ENCODE data around the gene DAAM1. TPM values are rescaled to one million over a fixed set of nuclear protein-coding genes. Genes with fewer than 3 reads are reported as not detected.

The DAAM1 gene
- total RNA-seq (10 to 100 TPM; 15.9 to 18.1 TPM), polyA plus RNA-seq (1 to 10 TPM; 4.6 to 8.1 (median 4.9) TPM), total RNA-seq (4.9 to 24.8 (median 12.8) reads per million in 6 experiments)

DNA sequence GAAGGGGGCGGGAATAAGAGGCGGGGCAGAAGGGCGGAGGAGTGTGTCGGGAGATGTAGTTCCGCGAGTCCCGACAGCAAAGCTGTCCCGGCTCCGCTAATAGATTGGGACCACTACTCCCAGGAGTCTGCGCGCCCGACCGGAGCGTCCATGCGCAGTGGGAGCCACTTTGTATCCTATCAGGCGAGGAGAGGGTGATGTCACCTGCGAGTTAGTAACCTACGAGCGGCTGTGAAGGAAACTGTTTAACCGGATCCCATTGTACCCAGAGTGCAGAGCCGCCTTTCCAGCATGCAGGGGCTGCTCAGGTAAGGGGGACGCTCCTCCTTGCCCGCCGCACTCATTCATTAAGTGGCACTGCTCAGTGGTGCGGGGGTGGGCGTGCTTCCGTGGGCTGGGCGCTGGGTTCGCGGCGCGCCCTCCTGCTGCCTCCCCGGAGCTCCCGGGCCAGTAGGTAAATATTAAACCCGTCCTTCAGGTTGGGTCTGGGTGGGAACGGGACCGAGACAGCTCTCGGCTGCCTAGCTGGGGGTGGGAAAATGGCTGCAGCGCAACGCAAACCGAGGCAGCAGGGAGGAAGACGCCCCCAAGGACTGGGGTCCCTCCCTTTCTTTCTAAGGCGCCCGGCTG, at the start of gene DAAM1:
TSS of gene DAAM1 (plus strand) at position 207 of the 630 bp plus-strand sequence. CDS start 74,811 bp downstream, outside the sequence.
- POLR2A ChIA-PET = interaction anchor here (0.6 to 1.8 kb wide), 6 partner anchors 10 to 890 kb away, joined by 3 to 8 read pairs (median 4); partner anchors contain the start of genes ARID4A, JKAMP, KIAA0586 and L3HYPDH
- peaks cover 4 to 16% (median 11%) of the 10 kb centered on the region in 5 donors for H3K27me3 Mint-ChIP-seq
- ATAC-seq (peak; percentile 89), DNase-seq (peak; percentile 84 to 99 (median 96))
- H3K4me3 Mint-ChIP-seq = peak within 1 kb of the TSS; percentile 95 to 99 (median 98)
- peak within 1 kb of the TSS; percentile 88 to 98 (median 96) for H3K27ac Mint-ChIP-seq
- H3K4me1 Mint-ChIP-seq = peaks cover 13 to 26% (median 17%) of the 10 kb centered on the region in 4 donors
- no peaks in the 10 kb centered on the region for H3K9me3 Mint-ChIP-seq
- H3K36me3 Mint-ChIP-seq = no peaks in the 10 kb centered on the region

DNA sequence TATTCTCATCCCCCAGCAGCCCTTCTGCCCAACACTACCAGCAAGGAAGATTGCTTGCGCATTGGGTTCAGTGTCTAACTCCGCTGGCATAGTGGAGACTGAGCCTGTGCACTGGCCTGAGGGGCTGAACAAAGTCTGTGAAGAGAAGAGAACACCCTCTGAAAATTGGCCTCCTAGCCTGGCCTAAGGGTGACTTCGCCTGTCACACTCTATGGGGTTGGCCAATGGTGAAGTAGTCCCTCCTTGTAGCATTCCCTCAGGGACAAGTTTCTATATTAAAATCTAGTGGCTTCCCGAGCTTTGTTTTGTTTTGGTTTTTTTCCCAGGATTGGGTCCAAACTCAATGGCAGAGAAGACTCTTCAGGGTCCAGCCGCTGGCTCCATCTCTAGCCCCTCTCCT, 49.1 kb upstream of the DAAM1 start:
- ATAC-seq (no peak), DNase-seq (no peak)
- Mint-ChIP-seq H3K36me3 (no peaks in the 10 kb centered on the region), H3K4me1 (no peaks in the 10 kb centered on the region), H3K4me3 (no peak overlapping the region), H3K9me3 (no peaks in the 10 kb centered on the region), H3K27me3 (peaks cover 0 to 7% (median under 1%) of the 10 kb centered on the region in 5 donors), H3K27ac (no peak overlapping the region)
- POLR2A ChIA-PET = no interaction called here

GRCh38 chr14:59140106-59140843, 48.2 kb upstream of the DAAM1 start:
- Mint-ChIP-seq H3K4me3 (no peak overlapping the region), H3K27me3 (peaks cover 0 to 7% (median 0%) of the 10 kb centered on the region in 5 donors), H3K27ac (no peak overlapping the region), H3K4me1 (no peaks in the 10 kb centered on the region), H3K9me3 (no peaks in the 10 kb centered on the region), H3K36me3 (no peaks in the 10 kb centered on the region)
- ATAC-seq (no peak), DNase-seq (no peak)
- POLR2A ChIA-PET = no interaction called here

DNA sequence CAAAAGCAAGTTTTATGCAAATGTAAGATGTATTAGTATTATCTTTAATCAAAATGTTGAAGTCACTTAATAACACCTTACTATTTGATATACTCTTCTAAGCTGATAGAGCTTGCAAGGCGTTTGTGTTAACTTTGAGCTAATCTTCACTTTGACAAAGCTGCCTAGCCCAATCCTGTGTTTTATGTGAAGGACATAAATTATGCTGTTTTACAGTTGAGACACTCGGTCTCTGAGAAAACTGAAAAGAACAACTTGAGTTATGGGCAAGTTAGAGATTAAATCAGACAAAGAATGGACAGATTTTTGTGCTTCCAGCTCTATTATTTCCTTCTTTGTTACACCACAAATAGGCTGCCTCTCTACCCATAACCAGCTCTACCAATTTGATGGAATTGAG, 42.0 kb upstream of the DAAM1 start:
- no peaks in the 10 kb centered on the region for H3K9me3 Mint-ChIP-seq
- DNase-seq (no peak), ATAC-seq (no peak)
- peaks cover 0 to 11% (median 0%) of the 10 kb centered on the region in 4 donors for H3K4me1 Mint-ChIP-seq
- no peaks in the 10 kb centered on the region for H3K36me3 Mint-ChIP-seq
- H3K27me3 Mint-ChIP-seq = no peaks in the 10 kb centered on the region
- no peak overlapping the region for H3K4me3 Mint-ChIP-seq
- H3K27ac Mint-ChIP-seq = no peak overlapping the region
- POLR2A ChIA-PET = no interaction called here

- Mint-ChIP-seq H3K4me3 (no peak overlapping the region), H3K9me3 (no peaks in the 10 kb centered on the region), H3K27ac (no peak overlapping the region), H3K36me3 (no peaks in the 10 kb centered on the region), H3K27me3 (no peaks in the 10 kb centered on the region), H3K4me1 (peaks cover 0 to 11% (median 0%) of the 10 kb centered on the region in 4 donors)
- ATAC-seq (no peak), DNase-seq (no peak)
- POLR2A ChIA-PET = no interaction called here
These were observed 41.5 kb upstream of the DAAM1 start for GRCh38 chr14:59147007-59147406.

- no peak for ATAC-seq
- no peak for DNase-seq
- Mint-ChIP-seq H3K4me3 (no peak overlapping the region), H3K4me1 (peaks cover 0 to 11% (median 0%) of the 10 kb centered on the region in 4 donors), H3K27me3 (no peaks in the 10 kb centered on the region), H3K9me3 (no peaks in the 10 kb centered on the region), H3K36me3 (no peaks in the 10 kb centered on the region), H3K27ac (no peak overlapping the region)
- POLR2A ChIA-PET = interaction anchor here (0.6 kb wide), 1 partner anchor 8 kb away, joined by 3 read pairs; no protein-coding TSS in a partner anchor
These were observed 40.0 kb upstream of the DAAM1 start for GRCh38 chr14:59148334-59148900.

- Mint-ChIP-seq H3K4me1 (peaks cover 2 to 25% (median 8%) of the 10 kb centered on the region in 4 donors), H3K4me3 (no peak overlapping the region), H3K36me3 (no peaks in the 10 kb centered on the region), H3K27me3 (no peaks in the 10 kb centered on the region), H3K27ac (no peak overlapping the region), H3K9me3 (no peaks in the 10 kb centered on the region)
- POLR2A ChIA-PET = no interaction called here
- peak in 1 of 10 donors; percentile 7 for DNase-seq
- ATAC-seq = no peak
These were observed 37.5 kb upstream of the DAAM1 start for GRCh38 chr14:59150990-59151389.

DNA sequence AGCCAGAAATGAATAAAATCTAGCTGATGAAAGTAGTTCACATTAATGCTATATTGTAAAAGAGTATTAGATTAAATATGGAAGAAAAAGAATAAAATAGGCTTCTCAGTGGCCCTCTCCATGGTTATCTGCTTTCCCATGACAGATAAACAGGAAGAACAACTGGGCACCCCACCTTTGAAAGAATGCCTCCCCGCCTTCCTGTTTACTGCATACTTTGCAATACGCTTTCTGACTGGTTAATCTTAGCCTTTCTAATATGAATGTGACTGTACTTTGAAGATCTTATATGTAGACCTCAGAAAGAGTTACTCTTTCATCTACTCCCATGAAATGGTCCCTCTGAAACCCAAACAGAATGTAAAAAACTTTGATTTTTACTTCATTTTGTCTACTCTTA, 34.1 kb upstream of the DAAM1 start:
- no peak overlapping the region for H3K4me3 Mint-ChIP-seq
- H3K27ac Mint-ChIP-seq = peak overlapping the region in 6 of 10 donors; percentile 19 to 64 (median 46)
- peak in 1 of 2 donors; percentile 33 for ATAC-seq
- POLR2A ChIA-PET = no interaction called here
- peaks cover 0 to 5% (median 0%) of the 10 kb centered on the region in 9 donors for H3K9me3 Mint-ChIP-seq
- peak in 2 of 10 donors; percentile 2 for DNase-seq
- peaks cover 2 to 19% (median 8%) of the 10 kb centered on the region in 4 donors for H3K4me1 Mint-ChIP-seq
- H3K27me3 Mint-ChIP-seq = peaks cover 0 to 3% (median 0%) of the 10 kb centered on the region in 5 donors
- peaks cover 0 to 5% (median 5%) of the 10 kb centered on the region in 3 donors for H3K36me3 Mint-ChIP-seq

- H3K36me3 Mint-ChIP-seq = peaks cover 0 to 5% (median 5%) of the 10 kb centered on the region in 3 donors
- POLR2A ChIA-PET = interaction anchor here (0.7 kb wide), 1 partner anchor 8 kb away, joined by 3 read pairs; no protein-coding TSS in a partner anchor
These were observed 32.6 kb upstream of the DAAM1 start for GRCh38 chr14:59155886-59156285.

GRCh38 chr14:59159169-59159568, 29.3 kb upstream of the DAAM1 start:
- POLR2A ChIA-PET = no interaction called here
- Mint-ChIP-seq H3K4me1 (peaks cover 0 to 15% (median 6%) of the 10 kb centered on the region in 4 donors), H3K36me3 (peaks cover 0 to 5% (median 5%) of the 10 kb centered on the region in 3 donors), H3K9me3 (peaks cover 0 to 5% (median 0%) of the 10 kb centered on the region in 9 donors), H3K27me3 (peaks cover 4 to 16% (median 8%) of the 10 kb centered on the region in 5 donors), H3K4me3 (no peak overlapping the region), H3K27ac (no peak overlapping the region)
- DNase-seq (no peak), ATAC-seq (no peak)

More at GRCh38 chr14:59155886-59156285, 32.6 kb upstream of the DAAM1 start:
- Mint-ChIP-seq H3K27me3 (peaks cover 0 to 6% (median 2%) of the 10 kb centered on the region in 5 donors), H3K27ac (no peak overlapping the region), H3K4me3 (no peak overlapping the region), H3K4me1 (peaks cover 2 to 17% (median 8%) of the 10 kb centered on the region in 4 donors), H3K9me3 (peaks cover 0 to 5% (median 0%) of the 10 kb centered on the region in 9 donors)
- ATAC-seq (no peak), DNase-seq (no peak)

GRCh38 chr14:59160506-59160905, 28.0 kb upstream of the DAAM1 start:
- Mint-ChIP-seq H3K36me3 (peaks cover 0 to 5% (median 5%) of the 10 kb centered on the region in 3 donors), H3K4me3 (no peak overlapping the region), H3K9me3 (peaks cover 0 to 5% (median 0%) of the 10 kb centered on the region in 9 donors), H3K27me3 (peaks cover 11 to 20% (median 12%) of the 10 kb centered on the region in 5 donors), H3K27ac (no peak overlapping the region), H3K4me1 (peaks cover 0 to 6% (median 0%) of the 10 kb centered on the region in 4 donors)
- no peak for DNase-seq
- ATAC-seq = no peak
- POLR2A ChIA-PET = no interaction called here

GRCh38 chr14:59161561-59162175, 26.8 kb upstream of the DAAM1 start:
- POLR2A ChIA-PET = no interaction called here
- peaks cover 11 to 20% (median 12%) of the 10 kb centered on the region in 5 donors for H3K27me3 Mint-ChIP-seq
- H3K9me3 Mint-ChIP-seq = peaks cover 0 to 5% (median 0%) of the 10 kb centered on the region in 9 donors
- ATAC-seq = peak in 1 of 2 donors; percentile 35
- peaks cover 0 to 5% (median 5%) of the 10 kb centered on the region in 3 donors for H3K36me3 Mint-ChIP-seq
- H3K4me3 Mint-ChIP-seq = no peak overlapping the region
- DNase-seq = peak in 2 of 10 donors; percentile 2 to 13
- peak overlapping the region in 2 of 10 donors; percentile 18 to 79 for H3K27ac Mint-ChIP-seq
- peaks cover 0 to 5% (median 0%) of the 10 kb centered on the region in 4 donors for H3K4me1 Mint-ChIP-seq
